ENCODE data around the gene PHF3. TPM values are rescaled to one million over a fixed set of nuclear protein-coding genes. Genes with fewer than 3 reads are reported as not detected.
A peak's percentile ranks its signal among the peaks of the same experiment; 100 is the strongest.

PHF3 gene
- polyA plus RNA-seq (2011; rRNA removed) (16.2 and 26.6 TPM in 2 replicates), polyA minus RNA-seq (2011; rRNA and poly(A)+ RNA removed) (19.9 and 42.1 TPM in 2 replicates)

GRCh38 chr6:63635588-63636517, at the start of gene PHF3:
PHF3 (plus strand) TSS chr6:63635802; CDS start chr6:63646552, 10,750 bp downstream.
- ChIA-PET CTCF (interaction anchor here (0.8 to 3.9 kb wide), 5 partner anchors 9 to 283 kb away, joined by 3 to 17 read pairs (median 4); no protein-coding TSS in a partner anchor), POLR2A (interaction anchor here (0.6 to 2.2 kb wide), 7 partner anchors 14 to 262 kb away, joined by 3 to 7 read pairs (median 3); no protein-coding TSS in a partner anchor)
- H3K27me3 ChIP-seq (ENCODE audit: control insufficient read depth, insufficient read depth, low read length), result no peaks in the 10 kb centered on the region
- H3K27ac ChIP-seq (ENCODE audit: low read depth, low read length), result peak within 1 kb of the TSS; percentile 87
- peak; percentile 59 for DNase-seq (ENCODE audit: low read depth, low spot score)
- TF ChIP-seq CTCF (IDR thresholded peaks at IDR 0.05; ENCODE audit: low read depth, low read length), result peak; percentile 25; the same call in 1 of the 2 replicates
- H3K4me3 ChIP-seq (ENCODE audit: low read depth, low read length), result peak within 1 kb of the TSS; percentile 80
- H3K9me3 ChIP-seq (ENCODE audit: control insufficient read depth, insufficient read depth, low read length), result no peaks in the 10 kb centered on the region; the same call in 1 of the 2 replicates

GRCh38 chr6:63589952-63590411, 45.6 kb upstream of the PHF3 start:
- peaks cover 3% of the 10 kb centered on the region for H3K27me3 ChIP-seq (ENCODE audit: control insufficient read depth, insufficient read depth, low read length)
- no peaks in the 10 kb centered on the region for H3K9me3 ChIP-seq (ENCODE audit: control insufficient read depth, insufficient read depth, low read length)
- H3K4me3 ChIP-seq (ENCODE audit: low read depth, low read length), result no peak overlapping the region
- no peak for DNase-seq (ENCODE audit: low read depth, low spot score)
- no peak for TF ChIP-seq CTCF (IDR thresholded peaks at IDR 0.05; ENCODE audit: low read depth, low read length)
- POLR2A ChIA-PET, result no interaction called here
- CTCF ChIA-PET, result no interaction called here
- no peak overlapping the region for H3K27ac ChIP-seq (ENCODE audit: low read depth, low read length)

- Histone ChIP-seq H3K27me3 (ENCODE audit: control insufficient read depth, insufficient read depth, low read length) (peaks cover 3% of the 10 kb centered on the region), H3K27ac (ENCODE audit: low read depth, low read length) (no peak overlapping the region), H3K4me3 (ENCODE audit: low read depth, low read length) (no peak overlapping the region), H3K9me3 (ENCODE audit: control insufficient read depth, insufficient read depth, low read length) (no peaks in the 10 kb centered on the region)
- ChIA-PET CTCF (interaction anchor here (1.4 to 1.5 kb wide), 3 partner anchors 18 to 240 kb away, joined by 3 to 4 read pairs (median 3); no protein-coding TSS in a partner anchor), POLR2A (interaction anchor here (0.6 kb wide), 1 partner anchor 1408 kb away, joined by 3 read pairs; no protein-coding TSS in a partner anchor)
- DNase-seq (ENCODE audit: low read depth, low spot score), result no peak
- no peak for TF ChIP-seq CTCF (IDR thresholded peaks at IDR 0.05; ENCODE audit: low read depth, low read length)
Measured at GRCh38 chr6:63592886-63593285, 42.7 kb upstream of the PHF3 start.

- H3K4me3 ChIP-seq (ENCODE audit: low read depth, low read length), result peak overlapping the region; percentile 70; the same call in 1 of the 2 replicates
- H3K27me3 ChIP-seq (ENCODE audit: control insufficient read depth, insufficient read depth, low read length), result peaks cover 3% of the 10 kb centered on the region
- ChIA-PET CTCF (interaction anchor here (0.7 to 4.7 kb wide), 21 partner anchors 9 to 249 kb away, joined by 3 to 67 read pairs (median 4); partner anchors contain the start of gene PHF3), POLR2A (interaction anchor here (0.7 kb wide), 1 partner anchor 38 kb away, joined by 4 read pairs; the partner anchor contains the start of gene PHF3)
- TF ChIP-seq CTCF (IDR thresholded peaks at IDR 0.05; ENCODE audit: low read depth, low read length), result no peak
- H3K9me3 ChIP-seq (ENCODE audit: control insufficient read depth, insufficient read depth, low read length), result no peaks in the 10 kb centered on the region
- no peak for DNase-seq (ENCODE audit: low read depth, low spot score)
- no peak overlapping the region for H3K27ac ChIP-seq (ENCODE audit: low read depth, low read length)
Measured at GRCh38 chr6:63597141-63598048, 38.2 kb upstream of the PHF3 start.
